Activated effector memory CD4-positive, alpha-beta T cell treated with anti-CD3 and anti-CD28 coated beads, Interleukin-2, amount 50 U/mL, for 16 hours (primary cell): ENCODE data around the gene SYT9.
"Not testable (repeated sequence)": the region's sequence is repeated elsewhere in the genome, so short reads cannot be mapped to it uniquely, and the experiment has no call there.

Source experiments
- DNase-seq: peaks from one replicate; pipeline ENCODE4 v3.0.0-alpha.2; 2020

The SYT9 gene

GRCh38 chr11:7275133-7275532 is 23.4 kb downstream of the SYT9 start:
- no peak for DNase-seq

DNA sequence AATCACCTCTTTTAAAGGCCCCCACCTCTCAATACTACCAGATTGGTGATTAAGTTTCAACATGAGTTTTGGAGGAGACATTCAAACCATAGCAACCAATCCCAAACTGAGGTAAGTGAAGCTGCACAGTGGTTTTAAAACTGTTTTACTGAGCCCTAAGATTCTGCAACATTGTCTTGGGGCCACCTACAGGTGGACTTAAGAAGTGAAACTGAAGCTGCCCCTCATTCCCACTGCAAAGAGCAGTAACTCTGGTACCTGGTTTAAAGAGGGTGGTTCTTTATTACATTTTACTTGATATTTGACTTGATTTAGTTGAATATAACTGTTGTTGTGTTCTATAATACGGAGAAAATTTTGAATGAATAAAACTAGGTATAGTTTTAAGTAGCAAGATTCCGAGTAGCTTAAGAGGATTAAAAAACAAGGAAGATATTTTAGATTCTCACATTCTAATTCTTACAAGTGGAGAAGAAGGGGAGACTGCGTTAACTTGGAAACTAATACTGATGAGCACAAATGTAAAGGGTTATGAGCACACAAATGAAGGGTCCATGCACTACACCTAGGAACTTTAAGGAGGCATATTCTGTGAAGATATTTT is 26.7 kb downstream of the SYT9 start:
- no peak for DNase-seq

DNA sequence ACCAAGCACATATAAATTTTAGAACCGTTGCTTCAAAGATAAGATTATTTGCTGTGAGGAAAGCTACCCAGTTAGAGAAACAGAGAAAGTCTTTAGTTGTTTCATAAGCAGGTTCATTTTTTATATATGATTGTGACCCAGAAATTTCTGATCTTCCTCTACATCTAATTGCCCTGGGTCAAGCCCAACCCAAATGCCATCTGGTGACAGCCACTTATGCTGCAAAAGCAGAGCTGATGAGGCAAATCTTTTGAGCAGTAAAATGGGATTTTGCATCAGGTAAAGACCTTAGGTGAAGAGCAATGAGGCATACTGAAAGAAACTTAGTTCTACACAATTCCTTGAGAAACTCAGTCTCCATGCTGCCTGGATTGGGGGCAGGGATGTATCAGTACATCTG is 28.0 kb downstream of the SYT9 start:
- no peak for DNase-seq

- no peak for DNase-seq
These were observed 29.4 kb downstream of the SYT9 start for GRCh38 chr11:7281079-7281478.

- no peak for DNase-seq
These were observed 30.1 kb downstream of the SYT9 start for GRCh38 chr11:7281809-7282208.

DNA sequence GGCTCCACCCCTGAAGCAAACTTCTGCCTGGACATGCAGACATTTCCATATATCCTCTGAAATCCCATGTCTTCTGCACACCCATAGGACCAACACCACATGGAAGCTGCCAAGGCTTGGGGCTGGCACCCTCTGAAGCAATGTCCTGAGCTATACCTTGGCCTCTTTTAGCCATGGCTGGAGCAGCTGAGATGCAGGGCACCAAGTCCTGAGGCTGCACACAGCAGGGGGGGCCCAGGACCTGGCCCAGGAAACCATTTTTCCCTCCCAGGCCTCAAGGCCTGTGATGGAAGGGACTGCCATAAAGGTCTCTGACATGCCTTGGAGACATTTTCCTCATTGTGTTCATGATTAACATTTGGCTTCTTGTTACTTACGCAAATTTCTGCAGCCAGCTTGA is 34.5 kb downstream of the SYT9 start:
- no peak for DNase-seq

DNA sequence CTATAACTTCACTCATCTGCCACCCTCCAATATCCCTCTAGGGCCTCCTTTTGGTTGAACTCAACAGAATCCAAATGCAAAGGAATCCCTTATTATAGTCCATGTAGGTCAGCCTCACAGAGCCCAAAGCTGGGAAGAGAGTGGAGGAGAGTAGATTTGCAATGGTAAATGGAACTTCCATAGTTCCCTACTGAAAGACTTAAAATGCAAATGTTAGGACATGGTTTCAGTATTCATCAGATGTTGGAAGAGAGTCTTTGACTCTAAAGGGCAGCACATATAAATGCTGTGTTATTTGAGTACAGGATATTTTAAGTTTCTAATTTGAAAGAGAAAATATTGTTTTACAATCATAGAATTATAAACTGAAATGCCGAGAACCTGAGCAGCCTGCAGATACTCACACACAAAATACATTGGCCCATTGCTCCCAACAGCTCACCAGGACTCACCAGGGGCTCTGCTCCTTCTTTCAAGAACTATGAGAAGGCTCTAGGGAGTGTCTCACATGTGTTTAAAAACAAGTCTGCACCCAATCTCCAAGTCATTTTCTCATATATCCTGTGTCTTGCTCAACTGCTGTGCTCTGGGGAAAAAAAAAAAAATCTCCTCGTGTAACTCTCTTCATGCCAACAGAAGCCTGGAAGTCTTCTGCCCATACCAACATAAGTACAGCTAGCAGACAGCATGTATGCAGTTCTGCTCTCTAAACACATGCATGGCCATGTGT is 39.6 kb downstream of the SYT9 start:
- DNase-seq, result no peak

DNA sequence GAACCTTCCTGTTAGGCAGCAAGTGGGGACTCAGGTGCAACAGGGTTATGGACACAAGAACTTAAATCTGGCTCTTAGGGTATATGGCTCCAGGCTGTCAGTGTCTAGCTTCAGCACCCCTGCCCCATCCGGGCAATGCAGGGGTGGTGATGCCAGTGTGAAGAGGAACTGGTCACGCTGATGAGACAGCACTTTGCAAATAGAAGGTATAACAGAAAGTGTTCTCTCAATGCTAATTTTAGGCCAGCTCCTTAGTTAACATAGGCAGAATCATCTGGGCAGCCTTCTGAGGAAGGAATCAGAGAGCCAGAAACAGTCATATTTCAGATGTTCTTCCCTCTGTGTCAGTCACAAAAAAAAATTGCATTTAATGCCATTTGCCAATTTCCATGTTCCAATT is 41.2 kb downstream of the SYT9 start:
- no peak for DNase-seq

GRCh38 chr11:7299393-7299792 is 47.7 kb downstream of the SYT9 start:
- DNase-seq, result no peak

DNA sequence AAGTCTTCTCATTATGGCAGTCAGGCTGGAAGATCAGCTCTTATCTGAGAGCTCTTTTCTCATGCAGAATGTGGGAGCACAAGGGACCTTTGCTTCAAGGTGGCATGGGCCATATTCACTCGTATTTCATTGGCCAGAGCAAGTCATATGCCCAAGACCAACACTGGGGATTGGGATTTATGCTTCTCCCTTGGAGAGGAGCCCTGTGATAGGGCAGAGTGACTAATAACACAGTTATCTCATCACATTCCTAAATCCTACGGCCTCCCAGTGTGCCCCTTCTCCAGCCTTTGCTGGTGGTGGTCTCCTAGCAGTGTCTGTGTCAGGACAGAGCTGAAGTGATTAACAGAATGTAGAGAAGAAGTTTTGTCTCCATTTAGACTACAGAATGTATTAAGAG is 48.6 kb downstream of the SYT9 start:
- DNase-seq, result no peak

GRCh38 chr11:7303146-7303545 is 51.4 kb downstream of the SYT9 start:
- DNase-seq, result no peak

GRCh38 chr11:7306900-7307299 is 55.2 kb downstream of the SYT9 start:
- DNase-seq, result no peak

DNA sequence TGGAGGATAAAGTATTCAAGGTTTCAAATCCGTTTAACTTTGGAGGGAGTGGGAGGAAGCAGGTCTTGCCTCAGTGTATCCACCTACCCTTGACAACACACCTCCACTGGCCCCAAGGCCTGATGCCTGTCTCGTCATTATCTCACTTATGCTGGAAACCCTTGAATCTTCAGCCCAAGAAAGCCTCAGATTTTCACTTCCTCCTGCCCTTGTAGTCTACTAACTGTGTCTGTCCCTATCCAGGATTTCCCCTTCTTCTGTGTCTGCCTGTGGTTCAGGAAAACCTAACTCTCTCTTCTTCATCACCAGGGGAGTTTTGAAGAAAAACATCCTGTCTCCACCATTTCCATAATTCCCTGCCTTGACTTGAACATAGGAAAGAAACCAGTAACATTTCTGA is 56.1 kb downstream of the SYT9 start:
- no peak for DNase-seq

- DNase-seq, result no peak
These were observed 60.2 kb downstream of the SYT9 start for GRCh38 chr11:7311903-7312302.

DNA sequence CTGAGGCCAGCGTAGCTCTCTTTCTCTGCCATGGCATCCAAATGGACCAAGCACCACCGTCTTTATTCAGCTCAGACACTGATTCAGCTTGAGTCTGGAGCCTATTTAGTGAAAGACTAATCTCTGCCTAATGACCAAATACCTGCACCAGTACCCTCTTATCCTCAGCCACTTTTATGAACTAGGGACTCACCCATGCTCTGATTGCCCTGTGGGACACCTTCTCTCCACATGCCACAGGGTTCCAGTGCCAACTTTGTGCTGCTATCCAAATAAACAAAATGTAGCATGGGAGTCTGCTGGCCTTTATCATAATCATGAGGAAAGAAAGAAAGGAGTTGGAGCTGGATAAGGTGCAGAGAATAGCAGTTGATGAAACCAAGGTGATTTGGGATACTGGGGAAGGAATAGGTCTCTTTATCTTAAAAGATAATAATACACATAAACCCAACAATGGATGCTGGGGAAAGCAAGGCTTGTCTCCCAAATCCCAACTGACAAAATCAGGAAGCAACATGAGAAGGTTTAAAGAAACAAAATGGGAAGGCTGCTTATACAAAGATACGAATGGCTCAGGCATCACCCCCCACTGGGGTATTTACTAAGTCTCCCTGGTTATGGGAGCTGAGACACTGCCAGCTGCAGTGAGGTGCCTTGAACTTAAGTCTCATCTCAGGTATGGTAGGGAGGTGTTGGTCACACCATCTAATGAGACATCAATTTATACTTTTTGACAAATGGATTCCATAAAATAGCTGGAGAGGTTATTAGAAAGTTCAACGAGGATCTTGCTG is 63.3 kb downstream of the SYT9 start:
- DNase-seq, result no peak

DNA sequence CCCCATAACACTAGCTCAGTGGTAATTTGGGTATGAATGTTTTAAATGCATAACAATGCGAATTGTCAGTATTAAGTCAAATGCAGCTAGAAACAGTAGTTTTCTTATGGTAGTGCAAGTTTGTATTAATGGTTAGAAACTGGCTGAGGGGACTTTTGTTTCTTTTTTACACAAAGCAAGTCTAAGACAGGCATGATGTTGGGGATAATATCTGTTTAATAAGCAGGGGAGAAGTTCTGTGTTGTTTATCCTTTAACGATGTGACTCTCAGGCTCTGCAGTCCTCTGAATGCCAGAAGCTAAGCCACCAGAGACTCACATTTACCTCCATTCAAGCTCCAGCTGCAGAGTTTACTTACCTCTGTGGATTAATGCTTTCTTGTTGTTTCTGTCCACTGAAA is 67.8 kb downstream of the SYT9 start:
- DNase-seq, result no peak

DNA sequence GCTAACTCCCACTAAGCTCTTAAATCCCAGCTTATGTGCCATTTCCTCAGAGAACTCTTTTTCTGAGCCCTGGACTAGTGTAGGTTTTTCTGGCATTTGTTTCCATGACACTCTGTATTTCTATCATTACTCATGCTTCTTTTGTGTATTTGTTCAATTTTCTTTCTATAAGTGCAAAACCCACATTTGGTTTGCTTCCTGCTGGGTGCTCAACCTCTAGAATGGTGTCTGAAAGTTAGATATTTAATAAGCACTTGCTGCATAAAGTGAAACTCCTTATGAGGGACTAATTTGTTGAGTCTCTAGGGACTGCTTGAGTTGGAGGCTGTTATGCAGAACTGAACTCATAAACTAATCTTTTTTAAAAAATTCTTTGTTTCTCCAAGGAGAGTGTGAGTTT is 68.6 kb downstream of the SYT9 start:
- DNase-seq, result no peak

DNA sequence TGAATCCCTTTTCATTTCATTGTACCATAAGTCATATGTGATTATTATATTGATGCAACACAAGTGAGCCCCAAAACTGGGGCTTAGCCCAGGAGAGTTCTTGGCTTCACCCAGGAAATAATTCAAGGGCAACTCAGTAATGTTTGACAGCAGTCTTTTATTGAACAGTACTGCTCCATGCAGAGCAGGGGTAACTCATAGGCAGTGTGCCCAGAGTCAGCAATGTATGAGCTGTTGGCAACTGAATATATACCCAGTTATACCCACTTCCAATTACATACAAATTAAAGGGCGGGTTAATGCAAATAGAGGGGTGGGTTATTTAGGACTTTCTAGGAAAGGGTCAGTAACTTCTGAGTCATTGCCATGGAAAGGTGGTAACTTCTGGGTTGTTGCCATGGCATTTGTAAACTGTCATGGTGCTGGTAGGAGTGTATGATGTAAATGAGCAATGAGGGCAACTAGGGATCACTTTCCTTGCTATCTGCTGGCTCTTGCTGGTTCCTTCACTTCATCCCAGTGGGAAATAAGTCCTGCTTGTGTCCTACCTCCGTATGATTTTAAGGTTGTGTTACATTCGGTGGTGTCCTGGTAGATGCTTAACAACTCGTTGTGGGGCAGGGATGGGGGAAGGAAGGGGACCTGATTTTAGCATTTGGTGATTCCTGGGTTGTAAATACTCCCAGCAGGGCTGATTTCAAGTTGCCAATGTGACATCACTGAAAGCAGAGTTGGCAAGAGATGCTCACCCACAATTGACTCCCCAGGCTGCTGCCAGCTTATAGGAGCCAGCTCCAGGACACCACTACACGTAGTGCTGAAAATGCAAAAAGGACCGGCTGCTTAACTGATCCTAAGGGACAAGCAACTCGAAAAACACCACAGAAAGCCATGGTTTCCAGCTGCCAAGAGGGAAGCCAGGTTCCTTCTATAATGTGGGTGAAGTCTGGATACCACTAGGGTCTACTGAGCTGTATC is 70.1 kb downstream of the SYT9 start:
- no peak for DNase-seq

GRCh38 chr11:7332451-7332850 is 80.7 kb downstream of the SYT9 start:
- DNase-seq, result no peak

DNA sequence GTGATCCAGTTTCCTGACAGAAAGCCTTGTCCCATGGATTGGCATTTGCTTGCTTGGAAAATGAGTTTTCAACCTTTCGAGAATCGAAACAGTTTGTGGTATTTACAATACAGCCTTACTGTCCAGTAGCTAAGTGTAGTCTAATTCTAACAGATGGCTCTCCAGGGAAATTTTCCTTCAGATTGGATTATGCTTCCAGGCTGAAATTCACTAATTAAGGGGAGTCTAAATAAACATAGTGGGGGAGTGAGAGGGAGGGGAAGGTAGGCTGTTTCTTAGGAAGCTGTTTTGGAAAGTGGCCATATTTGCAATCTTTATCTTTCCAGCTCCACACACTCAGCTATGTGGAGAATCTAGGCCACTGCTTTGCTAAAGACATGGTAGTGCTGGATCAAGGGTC is 81.3 kb downstream of the SYT9 start:
- DNase-seq, result no peak

- DNase-seq, result not testable (repeated sequence)
These were observed 83.7 kb downstream of the SYT9 start for GRCh38 chr11:7335442-7335841.

- DNase-seq, result no peak
These were observed 89.8 kb downstream of the SYT9 start for GRCh38 chr11:7341551-7341950.
